WTC11 (cell line): ENCODE data around the gene OTUB2.

ENCODE experiments used
- CREB1 ChIP-seq: sonication (generic); formaldehyde crosslinking; IDR thresholded peaks from 2 replicates; pipeline ENCODE4 v1.8.0; 2023; ENCODE audit warnings: mild to moderate bottlenecking, missing genetic modification reagents
- FOXJ3 ChIP-seq: sonication (generic); formaldehyde crosslinking; IDR thresholded peaks from 2 replicates; pipeline ENCODE4 v1.9.0; 2021; ENCODE audit warnings: missing genetic modification reagents, mild to moderate bottlenecking, borderline replicate concordance
- NFYB ChIP-seq: sonication (generic); formaldehyde crosslinking; conservative IDR thresholded peaks from 2 replicates; pipeline ENCODE4 v1.8.0; 2022; ENCODE audit warnings: low read depth, missing genetic modification reagents
- ZNF121 ChIP-seq: sonication (generic); formaldehyde crosslinking; IDR thresholded peaks from 2 replicates; pipeline ENCODE4 v1.8.0; 2023; ENCODE audit warnings: missing genetic modification reagents
- TF ChIP-seq, protein P1 (sequence below): fragments of 200-600 bp; IDR thresholded peaks from 2 replicates; pipeline ENCODE4 v1.8.0; 2022; ENCODE audit warnings: antibody characterized with exemption
- TF ChIP-seq, protein P2 (sequence below): sonication (generic); formaldehyde crosslinking; IDR thresholded peaks from 2 replicates; pipeline ENCODE4 v1.8.1; 2022; ENCODE audit warnings: mild to moderate bottlenecking, missing genetic modification reagents, moderate library complexity, borderline replicate concordance
- TF ChIP-seq, protein P3 (sequence below): sonication (generic); formaldehyde crosslinking; IDR thresholded peaks from 2 replicates; pipeline ENCODE4 v1.8.1; 2023; ENCODE audit warnings: mild to moderate bottlenecking, moderate library complexity, missing genetic modification reagents

DNA sequence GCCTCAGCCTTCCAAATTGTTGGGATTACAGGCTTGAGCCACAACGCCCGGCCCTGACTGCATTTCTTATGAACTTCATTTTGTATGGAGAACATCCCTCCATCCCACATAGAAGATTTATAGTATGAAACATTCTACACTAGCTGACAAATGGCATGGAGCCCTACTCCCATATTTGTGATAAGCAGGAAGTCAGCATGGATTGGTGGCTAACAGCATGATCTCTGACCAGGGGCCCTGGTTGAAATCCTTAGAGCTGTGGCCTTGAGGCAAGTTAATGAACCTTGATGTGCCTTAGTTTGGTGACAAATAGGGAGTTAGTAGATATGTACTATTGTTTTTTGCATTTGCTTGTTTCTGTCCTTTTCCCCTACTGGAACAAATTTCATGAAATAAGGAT is 67.3 kb downstream of the OTUB2 start:
- TF ChIP-seq, protein P1, sequence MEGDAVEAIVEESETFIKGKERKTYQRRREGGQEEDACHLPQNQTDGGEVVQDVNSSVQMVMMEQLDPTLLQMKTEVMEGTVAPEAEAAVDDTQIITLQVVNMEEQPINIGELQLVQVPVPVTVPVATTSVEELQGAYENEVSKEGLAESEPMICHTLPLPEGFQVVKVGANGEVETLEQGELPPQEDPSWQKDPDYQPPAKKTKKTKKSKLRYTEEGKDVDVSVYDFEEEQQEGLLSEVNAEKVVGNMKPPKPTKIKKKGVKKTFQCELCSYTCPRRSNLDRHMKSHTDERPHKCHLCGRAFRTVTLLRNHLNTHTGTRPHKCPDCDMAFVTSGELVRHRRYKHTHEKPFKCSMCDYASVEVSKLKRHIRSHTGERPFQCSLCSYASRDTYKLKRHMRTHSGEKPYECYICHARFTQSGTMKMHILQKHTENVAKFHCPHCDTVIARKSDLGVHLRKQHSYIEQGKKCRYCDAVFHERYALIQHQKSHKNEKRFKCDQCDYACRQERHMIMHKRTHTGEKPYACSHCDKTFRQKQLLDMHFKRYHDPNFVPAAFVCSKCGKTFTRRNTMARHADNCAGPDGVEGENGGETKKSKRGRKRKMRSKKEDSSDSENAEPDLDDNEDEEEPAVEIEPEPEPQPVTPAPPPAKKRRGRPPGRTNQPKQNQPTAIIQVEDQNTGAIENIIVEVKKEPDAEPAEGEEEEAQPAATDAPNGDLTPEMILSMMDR, result no peak
- TF ChIP-seq NFYB (no peak), ZNF121 (CRISPR knock-in tag) (no peak), CREB1 (CRISPR knock-in tag) (no peak), FOXJ3 (CRISPR knock-in tag) (no peak)
- TF ChIP-seq, protein P2, sequence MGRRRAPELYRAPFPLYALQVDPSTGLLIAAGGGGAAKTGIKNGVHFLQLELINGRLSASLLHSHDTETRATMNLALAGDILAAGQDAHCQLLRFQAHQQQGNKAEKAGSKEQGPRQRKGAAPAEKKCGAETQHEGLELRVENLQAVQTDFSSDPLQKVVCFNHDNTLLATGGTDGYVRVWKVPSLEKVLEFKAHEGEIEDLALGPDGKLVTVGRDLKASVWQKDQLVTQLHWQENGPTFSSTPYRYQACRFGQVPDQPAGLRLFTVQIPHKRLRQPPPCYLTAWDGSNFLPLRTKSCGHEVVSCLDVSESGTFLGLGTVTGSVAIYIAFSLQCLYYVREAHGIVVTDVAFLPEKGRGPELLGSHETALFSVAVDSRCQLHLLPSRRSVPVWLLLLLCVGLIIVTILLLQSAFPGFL (CRISPR knock-in tag), result no peak
- TF ChIP-seq, protein P3, sequence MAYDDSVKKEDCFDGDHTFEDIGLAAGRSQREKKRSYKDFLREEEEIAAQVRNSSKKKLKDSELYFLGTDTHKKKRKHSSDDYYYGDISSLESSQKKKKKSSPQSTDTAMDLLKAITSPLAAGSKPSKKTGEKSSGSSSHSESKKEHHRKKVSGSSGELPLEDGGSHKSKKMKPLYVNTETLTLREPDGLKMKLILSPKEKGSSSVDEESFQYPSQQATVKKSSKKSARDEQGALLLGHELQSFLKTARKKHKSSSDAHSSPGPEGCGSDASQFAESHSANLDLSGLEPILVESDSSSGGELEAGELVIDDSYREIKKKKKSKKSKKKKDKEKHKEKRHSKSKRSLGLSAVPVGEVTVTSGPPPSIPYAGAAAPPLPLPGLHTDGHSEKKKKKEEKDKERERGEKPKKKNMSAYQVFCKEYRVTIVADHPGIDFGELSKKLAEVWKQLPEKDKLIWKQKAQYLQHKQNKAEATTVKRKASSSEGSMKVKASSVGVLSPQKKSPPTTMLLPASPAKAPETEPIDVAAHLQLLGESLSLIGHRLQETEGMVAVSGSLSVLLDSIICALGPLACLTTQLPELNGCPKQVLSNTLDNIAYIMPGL, result no peak
